ENCODE measurements around the gene KCNQ1. TPM values are rescaled to one million over a fixed set of nuclear protein-coding genes. Genes with fewer than 3 reads are reported as not detected.

KCNQ1 gene
- total RNA-seq, 5 donors from 2014 or later (not counting 1 experiment from before 2014, with no cell fraction given): 20.9 to 32.9 (median 24.0) TPM

- 74% methylated on average over 3 of the region's 5 CpGs for WGBS (ENCODE audit: insufficient coverage)
- Histone ChIP-seq H3K27ac (ENCODE audit: low read length) (no peak overlapping the region), H3K9me3 (no peaks in the 10 kb centered on the region), H3K36me3 (ENCODE audit: control insufficient read depth in 2 of 2, extremely low read depth in 1 of 2, insufficient read depth in 1 of 2, low read length in 1 of 2) (no peaks in the 10 kb centered on the region), H3K4me1 (ENCODE audit: control insufficient read depth in 1 of 2, extremely low read depth in 1 of 2, insufficient read depth in 2 of 2, low read length in 2 of 2) (no peaks in the 10 kb centered on the region), H3K4me3 (ENCODE audit: control insufficient read depth in 1 of 2, extremely low read depth in 1 of 2, low read length in 1 of 2) (no peak overlapping the region), H3K27me3 (replicated peaks in 1 of 2; ENCODE audit: control insufficient read depth in 2 of 2, extremely low read depth in 1 of 2, insufficient read depth in 2 of 2, low read length in 1 of 2) (no peaks in the 10 kb centered on the region)
- no peaks in the 10 kb centered on the region for H3K27me3 Mint-ChIP-seq
- H3K27ac Mint-ChIP-seq: no peak overlapping the region
- ChIA-PET POLR2A (no interaction called here), CTCF (no interaction called here)
- DNase-seq (peak in 1 of 35 experiments; percentile 10), ATAC-seq (replicated peaks in 1 of 4) (no peak)
- no peak overlapping the region for H3K4me3 Mint-ChIP-seq
- H3K36me3 Mint-ChIP-seq: peaks cover 6% of the 10 kb centered on the region
- H3K4me1 Mint-ChIP-seq: peaks cover 0 to 3% (median 2%) of the 10 kb centered on the region in 3 donors
- no peaks in the 10 kb centered on the region for H3K9me3 Mint-ChIP-seq
Measured at GRCh38 chr11:2681408-2682145, 236.8 kb downstream of the KCNQ1 start.

DNA sequence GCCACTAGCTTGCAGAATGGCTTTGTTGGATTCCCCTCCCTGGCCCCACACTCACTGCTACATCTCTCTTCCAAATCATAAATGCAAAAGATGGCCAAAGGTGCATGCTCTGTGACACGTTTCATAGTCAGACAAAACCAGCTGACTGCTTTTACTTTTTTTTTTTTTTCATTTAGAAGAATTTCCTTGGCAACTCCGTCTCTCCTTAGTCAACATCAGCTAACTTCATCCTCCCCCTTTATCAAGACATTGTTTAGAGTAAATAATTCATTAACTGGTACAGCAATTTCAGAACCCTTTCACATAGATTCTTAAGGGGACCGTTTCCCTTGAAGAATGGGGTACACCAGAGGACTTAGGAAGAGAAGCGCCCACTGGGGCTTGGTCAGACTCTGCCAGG lies 239.0 kb downstream of the KCNQ1 start:
- Mint-ChIP-seq H3K27ac (no peak overlapping the region), H3K4me3 (no peak overlapping the region), H3K27me3 (no peaks in the 10 kb centered on the region), H3K9me3 (no peaks in the 10 kb centered on the region), H3K36me3 (peaks cover 6% of the 10 kb centered on the region), H3K4me1 (peaks cover 0 to 3% (median 2%) of the 10 kb centered on the region in 3 donors)
- H3K27ac ChIP-seq (ENCODE audit: low read length): no peak overlapping the region
- no peaks in the 10 kb centered on the region for H3K9me3 ChIP-seq
- WGBS (ENCODE audit: insufficient coverage): no CpG with 5 or more reads among the region's 4 CpGs
- peaks cover 0 to 3% of the 10 kb centered on the region in 2 donors for H3K36me3 ChIP-seq (ENCODE audit: control insufficient read depth in 2 of 2, extremely low read depth in 1 of 2, insufficient read depth in 1 of 2, low read length in 1 of 2)
- DNase-seq (no peak), ATAC-seq (replicated peaks in 1 of 4) (no peak)
- ChIA-PET POLR2A (no interaction called here), CTCF (no interaction called here)
- H3K4me3 ChIP-seq (ENCODE audit: control insufficient read depth in 1 of 2, extremely low read depth in 1 of 2, low read length in 1 of 2): no peak overlapping the region
- H3K27me3 ChIP-seq (replicated peaks in 1 of 2; ENCODE audit: control insufficient read depth in 2 of 2, extremely low read depth in 1 of 2, insufficient read depth in 2 of 2, low read length in 1 of 2): no peaks in the 10 kb centered on the region
- no peaks in the 10 kb centered on the region for H3K4me1 ChIP-seq (ENCODE audit: control insufficient read depth in 1 of 2, extremely low read depth in 1 of 2, insufficient read depth in 2 of 2, low read length in 2 of 2)

DNA sequence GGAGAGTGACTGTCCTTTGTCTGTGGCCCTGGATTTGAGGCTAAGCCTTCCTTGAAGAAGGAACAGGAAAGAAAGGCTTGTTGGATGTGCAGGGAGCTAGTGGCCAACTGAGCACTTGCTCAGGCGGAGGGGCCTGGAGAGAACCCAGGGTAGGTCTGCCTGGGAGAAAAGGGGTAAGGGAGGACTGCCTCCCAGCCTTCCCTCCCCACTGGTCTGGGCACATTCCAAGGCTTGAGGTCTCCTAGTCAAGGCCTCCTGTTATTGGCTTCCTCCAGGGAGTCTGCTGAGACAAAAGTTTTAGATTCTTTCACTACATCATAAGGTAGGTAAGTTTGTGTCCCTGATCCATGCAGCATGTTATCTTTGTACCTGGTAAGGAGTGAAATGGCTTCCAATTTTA lies 239.8 kb downstream of the KCNQ1 start:
- no peak for DNase-seq
- Mint-ChIP-seq H3K4me3 (no peak overlapping the region), H3K27ac (no peak overlapping the region), H3K9me3 (no peaks in the 10 kb centered on the region), H3K27me3 (no peaks in the 10 kb centered on the region), H3K4me1 (peaks cover 0 to 3% (median 2%) of the 10 kb centered on the region in 3 donors), H3K36me3 (peaks cover 3% of the 10 kb centered on the region)
- Histone ChIP-seq H3K27ac (ENCODE audit: low read length) (no peak overlapping the region), H3K4me1 (ENCODE audit: control insufficient read depth in 1 of 2, extremely low read depth in 1 of 2, insufficient read depth in 2 of 2, low read length in 2 of 2) (no peaks in the 10 kb centered on the region), H3K9me3 (no peaks in the 10 kb centered on the region), H3K27me3 (replicated peaks in 1 of 2; ENCODE audit: control insufficient read depth in 2 of 2, extremely low read depth in 1 of 2, insufficient read depth in 2 of 2, low read length in 1 of 2) (no peaks in the 10 kb centered on the region), H3K4me3 (ENCODE audit: control insufficient read depth in 1 of 2, extremely low read depth in 1 of 2, low read length in 1 of 2) (no peak overlapping the region), H3K36me3 (ENCODE audit: control insufficient read depth in 2 of 2, extremely low read depth in 1 of 2, insufficient read depth in 1 of 2, low read length in 1 of 2) (peaks cover 0 to 3% of the 10 kb centered on the region in 2 donors)
- ChIA-PET POLR2A (no interaction called here), CTCF (no interaction called here)
- no peak for ATAC-seq (replicated peaks in 1 of 4)
- no CpG with 5 or more reads among the region's 1 CpG for WGBS (ENCODE audit: insufficient coverage)

DNA sequence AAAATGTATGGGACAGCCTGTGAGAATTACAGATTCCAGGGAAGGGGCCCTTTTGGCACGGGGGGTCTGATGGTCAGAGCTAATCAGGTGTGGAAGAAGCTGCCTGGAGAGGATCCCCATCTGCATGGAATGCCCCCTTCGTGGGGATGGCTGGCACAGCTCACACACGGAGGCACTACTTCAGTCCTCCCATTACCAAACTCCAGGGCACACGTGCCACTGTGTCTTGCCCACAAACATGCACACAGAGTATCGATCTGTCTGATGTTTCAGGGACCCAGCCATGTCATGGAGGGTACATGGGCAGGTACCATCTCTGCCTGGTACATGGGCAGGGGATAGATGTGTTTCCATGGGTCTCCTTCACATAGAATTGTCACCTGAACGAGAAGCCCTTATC lies 240.2 kb downstream of the KCNQ1 start:
- CTCF ChIA-PET: no interaction called here
- Mint-ChIP-seq H3K36me3 (peaks cover 4% of the 10 kb centered on the region), H3K4me3 (no peak overlapping the region), H3K9me3 (no peaks in the 10 kb centered on the region), H3K4me1 (peaks cover 2 to 4% (median 3%) of the 10 kb centered on the region in 3 donors), H3K27ac (no peak overlapping the region), H3K27me3 (no peaks in the 10 kb centered on the region)
- no peaks in the 10 kb centered on the region for H3K27me3 ChIP-seq (replicated peaks in 1 of 2; ENCODE audit: control insufficient read depth in 2 of 2, extremely low read depth in 1 of 2, insufficient read depth in 2 of 2, low read length in 1 of 2)
- WGBS (ENCODE audit: insufficient coverage): 86% methylated on average over 2 of the region's 6 CpGs
- no peak overlapping the region for H3K4me3 ChIP-seq (ENCODE audit: control insufficient read depth in 1 of 2, extremely low read depth in 1 of 2, low read length in 1 of 2)
- H3K9me3 ChIP-seq: no peaks in the 10 kb centered on the region
- peaks cover 0 to 4% of the 10 kb centered on the region in 2 donors for H3K36me3 ChIP-seq (ENCODE audit: control insufficient read depth in 2 of 2, extremely low read depth in 1 of 2, insufficient read depth in 1 of 2, low read length in 1 of 2)
- ATAC-seq (replicated peaks in 1 of 4) (no peak), DNase-seq (no peak)
- no peaks in the 10 kb centered on the region for H3K4me1 ChIP-seq (ENCODE audit: control insufficient read depth in 1 of 2, extremely low read depth in 1 of 2, insufficient read depth in 2 of 2, low read length in 2 of 2)
- H3K27ac ChIP-seq (ENCODE audit: low read length): no peak overlapping the region
- POLR2A ChIA-PET: no interaction called here

DNA sequence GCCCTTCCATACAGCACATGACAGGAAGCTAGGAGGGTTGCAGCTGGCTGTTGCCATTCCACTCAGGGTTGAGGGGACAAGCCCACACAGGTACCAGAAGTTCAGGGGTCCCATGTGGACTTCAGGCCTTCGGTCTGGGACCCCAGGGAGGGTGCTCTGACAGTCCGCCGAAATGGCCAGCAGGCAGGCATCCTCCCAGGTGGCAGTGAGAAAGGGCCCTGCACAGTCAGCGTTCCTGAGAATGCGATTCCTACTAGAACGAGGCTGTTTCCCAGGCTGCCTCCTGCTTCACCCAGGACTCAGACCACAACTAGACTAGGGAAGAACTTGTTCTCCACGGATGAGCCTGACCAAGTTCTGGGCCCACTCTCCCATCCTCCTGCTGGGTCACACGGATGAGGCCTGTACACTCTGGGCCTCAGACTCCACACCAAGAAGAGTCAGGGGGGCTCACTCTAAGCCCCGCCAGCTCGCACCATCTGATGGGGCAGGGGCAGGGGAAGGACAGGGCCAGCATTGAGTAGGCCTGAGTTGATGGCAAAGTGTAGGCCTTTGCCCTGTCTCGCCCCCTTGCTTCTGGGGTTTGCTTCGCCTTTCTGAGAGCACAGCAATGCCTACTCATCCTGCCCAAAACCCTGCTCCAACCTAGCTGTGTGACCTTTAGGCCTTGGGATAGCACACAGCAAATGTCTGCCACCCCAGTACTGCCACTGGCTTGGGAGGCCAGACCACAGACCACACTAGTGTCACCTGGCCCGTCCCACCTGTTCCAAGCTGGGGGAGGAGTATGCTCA lies 241.0 kb downstream of the KCNQ1 start:
- Mint-ChIP-seq H3K4me3 (no peak overlapping the region), H3K36me3 (peaks cover 6% of the 10 kb centered on the region), H3K27ac (no peak overlapping the region), H3K4me1 (peaks cover 3 to 6% (median 4%) of the 10 kb centered on the region in 3 donors), H3K9me3 (no peaks in the 10 kb centered on the region), H3K27me3 (no peaks in the 10 kb centered on the region)
- peaks cover 0 to 8% of the 10 kb centered on the region in 2 donors for H3K36me3 ChIP-seq (ENCODE audit: control insufficient read depth in 2 of 2, extremely low read depth in 1 of 2, insufficient read depth in 1 of 2, low read length in 1 of 2)
- POLR2A ChIA-PET: no interaction called here
- ATAC-seq (replicated peaks in 1 of 4) (no peak), DNase-seq (no peak)
- H3K4me3 ChIP-seq (ENCODE audit: control insufficient read depth in 1 of 2, extremely low read depth in 1 of 2, low read length in 1 of 2): no peak overlapping the region
- no peaks in the 10 kb centered on the region for H3K4me1 ChIP-seq (ENCODE audit: control insufficient read depth in 1 of 2, extremely low read depth in 1 of 2, insufficient read depth in 2 of 2, low read length in 2 of 2)
- WGBS (ENCODE audit: insufficient coverage): 94% methylated on average over 9 of the region's 13 CpGs
- no peak overlapping the region for H3K27ac ChIP-seq (ENCODE audit: low read length)
- H3K27me3 ChIP-seq (replicated peaks in 1 of 2; ENCODE audit: control insufficient read depth in 2 of 2, extremely low read depth in 1 of 2, insufficient read depth in 2 of 2, low read length in 1 of 2): no peaks in the 10 kb centered on the region
- CTCF ChIA-PET: no interaction called here
- no peaks in the 10 kb centered on the region for H3K9me3 ChIP-seq

GRCh38 chr11:2686360-2687222 lies 241.8 kb downstream of the KCNQ1 start:
- WGBS (ENCODE audit: insufficient coverage): 94% methylated on average over 6 of the region's 7 CpGs
- Histone ChIP-seq H3K27ac (ENCODE audit: low read length) (no peak overlapping the region), H3K36me3 (ENCODE audit: control insufficient read depth in 2 of 2, extremely low read depth in 1 of 2, insufficient read depth in 1 of 2, low read length in 1 of 2) (peaks cover 0 to 8% of the 10 kb centered on the region in 2 donors), H3K4me3 (ENCODE audit: control insufficient read depth in 1 of 2, extremely low read depth in 1 of 2, low read length in 1 of 2) (no peak overlapping the region), H3K27me3 (replicated peaks in 1 of 2; ENCODE audit: control insufficient read depth in 2 of 2, extremely low read depth in 1 of 2, insufficient read depth in 2 of 2, low read length in 1 of 2) (no peaks in the 10 kb centered on the region), H3K4me1 (ENCODE audit: control insufficient read depth in 1 of 2, extremely low read depth in 1 of 2, insufficient read depth in 2 of 2, low read length in 2 of 2) (no peaks in the 10 kb centered on the region), H3K9me3 (no peaks in the 10 kb centered on the region)
- ATAC-seq (replicated peaks in 1 of 4): no peak
- Mint-ChIP-seq H3K36me3 (peaks cover 6% of the 10 kb centered on the region), H3K27me3 (no peaks in the 10 kb centered on the region), H3K9me3 (no peaks in the 10 kb centered on the region), H3K4me1 (peaks cover 3 to 6% (median 4%) of the 10 kb centered on the region in 3 donors), H3K27ac (no peak overlapping the region), H3K4me3 (no peak overlapping the region)
- ChIA-PET POLR2A (no interaction called here), CTCF (no interaction called here)
- DNase-seq: no peak

Measured in T-cell (primary cell).